Activated CD8-positive, alpha-beta memory T cell treated with anti-CD3 and anti-CD28 coated beads for 1 hour (primary cell): Measurements from ENCODE around the gene SLC9A2.

Experiments used
- DNase-seq, 2 donors: peaks; one replicate each; pipeline ENCODE4 v3.0.0-alpha.2; 2020; ENCODE audit warnings: low read depth in 1 of 2; ENCODE audit errors: extremely low read depth in 1 of 2

Gene SLC9A2

GRCh38 chr2:102619414-102620319, at the start of gene SLC9A2:
Gene SLC9A2 (plus strand): TSS chr2:102619553. CDS start chr2:102619849, 296 bp downstream.
- DNase-seq: no peak

- no peak for DNase-seq
These were observed 43.5 kb upstream of the SLC9A2 start for GRCh38 chr2:102575888-102576287.

- no peak for DNase-seq
These were observed 41.0 kb upstream of the SLC9A2 start for GRCh38 chr2:102578376-102578775.

GRCh38 chr2:102581911-102582310, 37.4 kb upstream of the SLC9A2 start:
- DNase-seq: no peak

- DNase-seq: no peak
These were observed 36.5 kb upstream of the SLC9A2 start for GRCh38 chr2:102582845-102583244.

- DNase-seq: no peak
These were observed 33.4 kb upstream of the SLC9A2 start for GRCh38 chr2:102585847-102586404.

- DNase-seq: no peak
These were observed 31.0 kb upstream of the SLC9A2 start for GRCh38 chr2:102588213-102588939.

- no peak for DNase-seq
These were observed 29.9 kb upstream of the SLC9A2 start for GRCh38 chr2:102589444-102589843.

GRCh38 chr2:102591491-102592045, 27.8 kb upstream of the SLC9A2 start:
- DNase-seq: no peak

- DNase-seq: no peak
These were observed 26.8 kb upstream of the SLC9A2 start for GRCh38 chr2:102592601-102593000.

- DNase-seq: no peak
These were observed 25.8 kb upstream of the SLC9A2 start for GRCh38 chr2:102593516-102593915.

GRCh38 chr2:102594445-102595016, 24.8 kb upstream of the SLC9A2 start:
- DNase-seq: no peak

- no peak for DNase-seq
These were observed 21.6 kb upstream of the SLC9A2 start for GRCh38 chr2:102597788-102598187.

- DNase-seq: no peak
These were observed 19.9 kb upstream of the SLC9A2 start for GRCh38 chr2:102599486-102599885.

GRCh38 chr2:102601730-102602129, 17.6 kb upstream of the SLC9A2 start:
- no peak for DNase-seq

- no peak for DNase-seq
These were observed 15.4 kb upstream of the SLC9A2 start for GRCh38 chr2:102603904-102604303.

GRCh38 chr2:102604769-102605168, 14.6 kb upstream of the SLC9A2 start:
- no peak for DNase-seq

- DNase-seq: no peak
These were observed 13.0 kb upstream of the SLC9A2 start for GRCh38 chr2:102606353-102606752.

GRCh38 chr2:102615620-102616436, 3.5 kb upstream of the SLC9A2 start:
- DNase-seq: peak in 1 of 2 donors; percentile 4
